Medulla oblongata (tissue), 1 donor: Measurements from ENCODE around the gene C12orf76.
A peak's percentile ranks its signal among the peaks of the same experiment; 100 is the strongest.
"Not testable (repeated sequence)": the region's sequence is repeated elsewhere in the genome, so short reads cannot be mapped to it uniquely, and the experiment has no call there.

ENCODE experiments used
- DNase-seq: peaks from one replicate; pipeline ENCODE4 v3.0.0-alpha.2; 2015; ENCODE audit errors: extremely low spot score

C12orf76 gene, protein sequence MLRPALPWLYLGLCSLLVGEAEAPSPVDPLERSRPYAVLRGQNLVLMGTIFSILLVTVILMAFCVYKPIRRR

DNA sequence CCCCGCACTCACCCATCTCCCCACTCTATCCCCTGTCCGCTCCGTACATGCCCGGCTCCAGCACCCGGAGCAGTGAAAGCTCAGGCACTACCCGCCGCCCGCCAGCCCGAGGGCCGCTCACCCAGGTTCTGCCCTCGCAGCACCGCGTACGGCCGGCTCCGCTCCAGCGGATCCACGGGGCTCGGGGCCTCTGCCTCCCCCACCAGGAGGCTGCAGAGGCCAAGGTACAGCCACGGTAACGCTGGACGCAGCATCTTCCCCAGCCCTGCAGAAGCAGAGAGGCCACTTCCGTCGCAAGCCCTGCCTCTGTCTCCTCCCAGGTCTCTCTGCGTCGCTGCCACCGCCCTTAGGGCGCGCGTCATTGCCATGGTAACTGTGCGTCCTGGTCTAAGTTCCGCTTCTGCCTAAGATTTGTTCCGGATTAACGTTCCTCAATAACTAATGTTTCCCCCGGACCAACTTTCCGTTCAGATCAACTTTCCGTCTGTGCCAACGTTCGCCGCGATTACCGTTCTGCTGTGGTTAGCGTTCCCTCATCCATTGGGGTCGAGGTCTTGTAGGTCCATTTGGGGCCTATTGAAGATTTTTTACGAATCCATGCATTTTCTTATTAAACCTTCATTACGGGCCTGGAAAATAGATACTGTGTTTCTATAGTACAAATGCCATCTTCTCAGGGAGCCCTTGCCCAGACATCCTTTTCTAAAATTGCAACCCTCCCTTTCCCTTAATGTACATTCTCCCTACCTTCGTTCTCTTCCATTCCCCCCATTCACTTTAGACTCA, at the start of gene C12orf76:
Gene C12orf76, minus strand, starts transcription at position 281 of the 786 bp plus-strand sequence. Its CDS starts 27 bp downstream, at position 254.
- peak; percentile 98 for DNase-seq

DNA sequence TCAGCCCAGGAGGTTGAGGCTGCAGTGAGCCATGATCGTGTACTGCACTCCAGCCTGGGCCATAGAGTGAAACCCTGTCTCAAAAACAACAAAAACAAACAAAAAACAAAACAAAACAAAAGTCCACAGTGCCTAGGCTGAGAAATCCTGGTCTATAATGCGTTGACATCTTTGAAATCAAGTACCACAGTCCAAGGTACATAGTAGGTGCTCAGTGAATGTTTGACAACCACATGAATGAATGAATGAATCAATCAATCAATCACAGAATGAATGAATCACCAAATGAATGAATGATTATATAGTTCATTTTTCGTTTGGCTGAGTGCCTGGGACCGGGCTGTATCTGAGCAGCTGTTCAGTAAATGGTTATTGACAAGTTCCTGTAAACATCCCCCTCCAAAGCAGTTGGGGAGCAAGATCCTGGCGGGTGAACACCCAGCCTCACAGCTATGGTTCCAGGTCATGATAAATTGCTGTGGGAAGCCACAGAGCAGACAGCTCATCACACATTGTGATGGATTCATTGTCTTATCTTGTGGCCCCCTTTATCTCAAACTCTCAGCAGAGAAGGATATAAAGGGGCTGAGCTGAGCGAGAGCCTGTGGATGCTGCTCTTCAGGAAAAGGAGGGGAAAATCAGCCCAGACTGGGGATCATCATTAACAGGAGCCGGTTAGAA, 45.4 kb upstream of the C12orf76 start:
- no peak for DNase-seq

DNA sequence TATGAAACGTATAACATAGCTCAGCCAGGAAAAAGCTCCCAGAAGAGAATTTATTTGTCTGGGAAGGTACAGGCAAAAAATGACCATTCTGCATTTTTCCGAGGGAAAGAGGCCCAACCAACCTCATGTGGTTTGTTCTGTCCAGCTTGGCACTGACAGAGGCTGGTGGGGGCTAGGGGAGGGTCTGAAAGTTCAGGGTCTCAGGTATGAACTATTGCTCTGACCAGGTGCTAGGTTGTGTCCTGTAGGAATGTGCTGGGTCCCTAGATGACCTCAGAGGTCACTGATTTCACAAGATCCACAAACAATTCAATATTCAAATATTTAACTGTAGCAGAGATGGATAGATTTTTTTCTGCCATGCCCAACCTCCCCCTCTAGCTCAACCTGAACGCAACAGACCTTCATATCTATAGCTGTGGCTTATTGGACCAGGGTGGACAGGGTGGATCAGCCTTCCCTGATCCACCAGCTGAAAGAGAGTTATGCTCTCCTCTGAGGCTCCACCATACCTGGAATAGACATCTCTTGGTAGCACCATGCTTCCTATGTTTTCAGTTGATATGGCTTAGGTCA, 42.9 kb upstream of the C12orf76 start:
- DNase-seq: no peak

DNA sequence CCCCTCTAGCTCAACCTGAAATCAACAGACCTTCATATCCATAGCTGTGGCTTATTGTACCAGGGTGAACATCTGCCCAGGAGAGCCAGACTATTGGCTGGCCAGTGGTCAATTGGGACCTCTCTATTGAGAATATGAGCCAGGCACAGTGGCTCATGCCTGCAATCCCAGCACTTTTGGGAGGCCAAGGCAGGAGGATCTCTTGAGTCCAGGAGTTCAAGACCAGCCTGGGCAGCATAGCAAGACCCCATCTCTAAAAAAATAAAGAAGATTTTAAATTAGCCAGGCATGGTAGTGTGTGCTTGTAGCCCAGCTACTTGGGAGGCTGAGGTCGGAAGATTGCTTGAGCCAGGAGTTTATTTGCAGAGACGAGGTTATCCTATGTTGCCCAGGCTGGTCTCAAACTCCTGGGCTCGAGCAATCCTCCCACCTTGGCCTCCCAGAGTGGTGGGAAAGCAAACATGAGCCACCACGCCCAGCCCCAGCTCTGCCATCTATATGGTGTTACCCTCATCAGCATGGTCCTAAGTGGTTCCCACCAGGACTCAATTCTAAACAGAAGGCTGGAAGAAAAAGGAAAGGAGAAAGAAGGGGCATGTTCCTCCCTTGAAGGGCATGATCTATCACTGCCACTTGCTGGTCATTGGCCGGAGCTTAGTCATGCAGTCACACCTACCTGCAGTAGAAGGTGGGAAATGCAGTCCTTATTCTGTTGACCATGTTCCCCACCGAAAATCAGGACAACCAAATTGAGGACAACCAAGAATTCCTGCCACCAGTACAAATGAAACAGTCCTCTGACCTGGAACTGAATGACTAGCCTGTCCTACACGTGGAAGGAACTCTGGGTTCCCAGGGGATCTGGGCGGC, 42.2 kb upstream of the C12orf76 start:
- no peak for DNase-seq

DNA sequence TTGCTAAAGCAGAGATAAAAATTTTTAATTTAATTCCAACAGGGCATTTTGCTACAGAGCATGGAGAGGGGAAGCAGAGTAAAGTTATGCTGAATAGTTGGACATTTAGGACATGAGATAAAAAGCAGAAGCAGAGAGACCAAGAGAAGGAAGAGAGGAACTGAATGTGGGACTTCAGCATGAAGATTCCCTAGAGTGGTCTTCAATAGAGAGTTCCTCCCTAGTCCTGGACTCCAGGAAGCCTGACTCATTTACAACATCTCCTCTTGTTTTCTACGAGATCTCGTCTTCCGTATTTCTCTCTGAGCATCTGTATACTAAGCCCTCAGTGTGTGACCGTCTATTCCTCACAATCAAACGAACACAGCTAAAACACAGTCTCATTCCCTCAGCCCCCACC, 40.6 kb upstream of the C12orf76 start:
- peak; percentile 68 for DNase-seq

DNA sequence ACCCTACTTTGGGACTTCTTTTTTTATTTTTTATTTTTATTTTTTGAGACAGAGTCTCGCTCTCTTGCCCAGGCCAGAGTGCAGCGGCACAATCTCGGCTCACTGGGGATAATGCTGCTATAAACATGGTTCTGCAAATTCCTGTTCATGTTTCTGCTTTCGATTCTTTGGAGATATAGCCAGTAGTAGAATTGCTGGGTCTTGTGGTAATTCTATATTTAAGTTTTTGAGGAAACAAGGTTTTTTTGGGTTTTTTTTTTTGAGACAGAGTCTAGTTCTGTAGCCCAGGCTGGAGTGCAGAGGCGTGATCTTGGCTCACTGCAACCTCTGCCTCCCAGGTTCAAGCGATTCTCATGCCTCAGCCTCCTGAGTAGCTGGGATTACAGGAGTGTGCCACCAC, 39.9 kb upstream of the C12orf76 start:
- peak; percentile 60 for DNase-seq

DNA sequence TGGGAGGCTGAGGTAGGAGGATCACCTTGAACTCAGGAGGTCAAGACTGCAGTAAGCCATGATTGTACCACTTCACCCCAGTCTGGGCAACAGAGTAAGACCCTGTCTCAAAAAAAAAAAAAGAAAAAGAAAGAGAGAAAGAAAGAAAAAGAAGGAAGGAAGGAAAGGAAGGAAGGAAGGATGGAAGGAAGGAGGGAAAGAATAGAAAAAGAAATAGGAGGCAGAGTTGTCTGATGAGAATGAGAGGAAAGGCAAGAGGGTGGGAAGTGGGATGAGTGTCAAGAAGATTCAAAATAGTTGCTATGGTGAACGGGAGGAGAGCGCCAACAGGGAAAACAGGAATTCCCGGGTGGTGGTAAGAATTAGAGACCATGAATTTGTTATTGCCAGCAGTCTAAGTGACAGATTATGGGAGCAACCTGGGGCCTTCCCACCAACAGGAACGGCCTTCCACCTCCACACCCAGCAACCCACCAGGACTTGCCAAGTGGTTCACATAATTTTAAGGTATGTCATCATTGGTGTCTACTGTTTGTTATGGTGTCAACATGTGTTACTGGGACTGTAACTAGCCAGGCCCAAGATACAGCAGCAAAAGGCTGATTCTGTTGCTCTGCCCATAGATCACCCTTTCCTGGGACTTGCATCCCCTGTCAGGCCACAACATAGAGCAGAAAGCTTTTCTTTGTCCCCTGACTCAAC, 36.1 kb upstream of the C12orf76 start:
- DNase-seq: no peak

DNA sequence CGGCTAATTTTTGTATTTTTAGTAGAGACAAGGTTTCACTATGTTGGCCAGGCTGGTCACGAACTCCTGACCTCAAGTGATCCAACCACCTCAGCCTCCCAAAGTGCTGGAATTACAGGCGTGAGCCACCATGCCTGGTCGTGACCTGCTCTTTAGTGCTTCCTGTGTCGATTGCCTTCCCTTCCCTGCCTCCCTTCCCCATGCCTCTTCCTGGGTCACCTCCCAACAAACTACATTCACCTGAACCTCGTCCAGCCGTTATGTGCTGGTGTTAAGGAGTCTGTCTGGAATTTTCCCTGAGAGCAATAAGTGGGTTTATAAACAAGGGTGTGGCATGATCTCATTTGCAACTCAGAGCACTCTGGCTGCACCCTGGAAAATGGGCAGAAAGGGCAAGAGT, 32.1 kb upstream of the C12orf76 start:
- no peak for DNase-seq

DNA sequence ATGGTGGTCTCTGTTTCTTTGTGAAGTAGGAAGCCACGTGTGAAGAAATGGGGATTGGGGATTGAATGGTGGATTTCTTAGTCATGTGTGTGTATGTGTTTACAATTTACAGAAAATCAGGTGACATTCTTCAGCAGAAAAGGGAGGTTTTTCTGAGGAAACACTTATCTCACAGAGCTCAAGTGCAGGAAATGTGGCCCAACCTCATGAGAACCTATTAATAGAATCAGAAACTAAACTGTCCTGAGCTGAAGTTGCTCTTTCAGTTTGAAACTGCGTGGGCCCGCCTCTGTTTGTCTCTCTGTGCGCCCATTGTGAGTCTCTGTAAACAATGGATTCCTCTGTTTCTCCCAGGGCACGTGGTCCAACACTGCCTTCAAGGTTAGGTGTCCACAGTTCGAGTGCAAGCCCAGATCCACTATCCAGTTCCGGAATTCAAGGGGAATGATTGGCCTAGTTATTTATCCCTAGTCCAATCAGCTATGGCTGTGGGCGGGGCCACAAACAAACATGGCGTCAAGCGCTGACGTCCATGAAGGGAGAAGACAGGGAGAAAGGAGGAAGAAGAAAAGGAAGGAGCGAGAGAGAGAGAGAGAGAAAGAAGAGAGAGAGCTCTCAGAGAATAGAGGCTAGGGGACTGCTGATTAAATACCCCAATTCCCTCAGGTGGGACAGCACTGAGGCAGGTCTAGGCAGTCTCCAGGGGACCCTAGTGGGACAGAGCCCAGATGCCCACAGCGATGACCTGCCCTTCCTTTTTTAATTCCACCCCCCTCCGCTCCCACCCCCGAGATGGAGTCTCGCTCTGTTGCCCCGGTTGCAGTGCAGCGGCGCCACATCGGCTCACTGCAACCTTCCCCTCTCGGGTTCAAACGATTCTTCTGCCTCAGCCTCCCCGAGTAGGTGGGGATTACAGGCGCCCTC, 31.4 kb upstream of the C12orf76 start:
- DNase-seq: peak; percentile 97

DNA sequence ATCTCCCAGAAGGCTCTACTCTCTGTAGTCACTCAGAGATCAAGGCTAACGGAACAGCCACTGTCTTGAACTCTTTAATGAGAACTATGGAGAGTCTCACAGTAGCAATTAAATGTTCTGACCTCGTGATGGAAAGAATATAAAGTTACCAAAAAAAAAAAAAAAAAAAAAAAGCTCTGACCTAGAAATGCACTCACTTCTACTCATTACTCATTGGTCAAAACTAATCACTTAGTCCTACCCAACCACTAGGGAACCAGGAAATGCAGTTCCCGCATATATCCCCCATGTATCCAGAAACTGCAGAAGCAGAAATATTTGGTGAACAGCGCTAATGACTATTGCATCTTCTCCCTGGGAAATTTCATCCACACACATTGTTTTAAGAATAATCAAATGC, 29.5 kb upstream of the C12orf76 start:
- DNase-seq: no peak

DNA sequence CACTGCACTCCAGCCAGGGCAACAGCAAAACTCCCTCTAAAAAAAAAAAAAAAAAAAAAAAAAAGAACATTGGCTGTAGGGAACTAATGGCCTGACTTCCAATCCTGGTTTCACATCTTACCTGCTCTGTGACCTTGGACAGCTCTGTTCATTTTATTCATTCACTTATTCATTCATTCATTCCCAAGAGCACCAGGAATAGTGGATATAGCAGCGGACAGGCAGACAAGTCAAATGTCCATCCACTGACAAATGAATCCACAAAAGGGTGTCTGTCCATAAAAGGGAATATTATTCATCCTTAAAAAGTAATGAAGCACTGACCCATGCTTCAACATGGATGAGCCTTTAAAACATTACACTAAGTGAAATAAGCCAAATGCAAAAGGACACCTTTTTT, 27.6 kb upstream of the C12orf76 start:
- DNase-seq: no peak

DNA sequence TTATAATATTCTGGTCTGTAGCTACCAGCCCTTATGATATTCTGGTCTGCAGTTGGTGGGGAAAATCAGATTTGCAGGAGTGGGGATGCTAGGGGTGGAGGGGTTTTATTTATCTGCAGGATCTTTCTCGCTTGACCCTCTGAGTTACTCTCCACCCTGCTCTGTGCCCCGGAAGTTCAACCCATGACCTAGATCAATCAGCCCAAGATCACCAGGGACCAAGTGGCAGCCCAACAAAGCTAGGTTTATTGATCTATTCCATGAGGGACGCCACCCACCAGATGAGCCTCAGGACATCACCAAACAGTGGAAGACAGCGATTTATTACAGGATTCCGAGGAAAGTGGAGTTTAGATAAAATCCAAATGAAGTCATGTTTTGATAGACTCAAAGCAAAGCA, 25.8 kb upstream of the C12orf76 start:
- peak; percentile 42 for DNase-seq

DNA sequence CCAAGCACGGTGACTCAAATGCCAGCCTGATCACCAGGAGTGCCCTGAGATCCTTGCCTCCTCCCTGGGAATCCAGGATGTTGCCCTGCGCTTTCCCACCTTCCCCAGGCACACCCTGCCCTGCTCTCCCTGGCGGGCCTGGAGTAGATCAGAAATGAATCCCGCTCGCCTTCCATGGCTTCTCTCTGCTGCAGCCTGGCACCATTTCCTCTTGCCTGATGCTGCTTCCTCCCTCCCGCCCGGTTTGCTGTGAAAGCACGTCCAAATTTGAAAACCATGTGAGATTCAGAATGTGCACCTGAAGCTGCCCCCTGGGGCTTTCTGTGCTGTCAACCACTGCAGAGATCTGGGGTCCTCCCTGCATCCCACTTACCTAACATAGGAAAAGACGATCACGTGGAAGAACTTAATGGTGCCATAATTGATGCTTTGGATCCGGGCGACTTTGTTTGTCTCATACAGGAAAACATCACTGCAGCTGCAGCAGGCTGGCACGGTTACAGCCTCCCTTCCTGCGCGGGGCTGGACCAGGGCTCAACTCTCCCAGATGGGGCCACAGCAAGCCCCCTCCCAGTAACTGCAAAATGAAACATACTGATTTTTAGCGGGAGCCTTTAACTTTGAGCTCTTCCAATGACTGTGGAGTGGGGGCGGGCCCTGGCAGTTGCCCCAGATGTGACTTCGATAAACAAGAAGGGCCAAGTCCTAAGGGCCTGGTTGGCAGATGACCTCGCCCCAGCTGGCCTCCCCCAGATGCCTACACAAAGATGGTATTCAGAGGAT, 24.9 kb upstream of the C12orf76 start:
- peak; percentile 94 for DNase-seq

DNA sequence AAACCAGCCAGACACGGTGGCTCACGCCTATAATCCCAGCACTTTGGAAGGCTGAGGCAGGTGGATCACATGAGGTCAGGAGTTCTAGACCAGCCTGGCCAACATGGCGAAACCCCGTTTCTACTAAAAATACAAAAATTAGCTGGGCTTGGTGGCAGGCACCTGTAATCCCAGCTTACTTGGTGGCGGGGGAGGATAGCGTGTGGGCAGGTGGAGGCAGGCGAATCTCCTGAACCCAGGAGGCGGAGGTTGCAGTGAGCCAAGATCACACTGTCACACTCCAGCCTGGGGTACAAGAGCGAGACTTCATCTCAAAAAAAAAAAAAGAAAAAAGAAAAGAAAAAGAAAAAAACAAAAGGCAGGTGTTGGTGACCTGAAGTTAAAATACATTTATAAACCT, 24.3 kb upstream of the C12orf76 start:
- DNase-seq: not testable (repeated sequence)

DNA sequence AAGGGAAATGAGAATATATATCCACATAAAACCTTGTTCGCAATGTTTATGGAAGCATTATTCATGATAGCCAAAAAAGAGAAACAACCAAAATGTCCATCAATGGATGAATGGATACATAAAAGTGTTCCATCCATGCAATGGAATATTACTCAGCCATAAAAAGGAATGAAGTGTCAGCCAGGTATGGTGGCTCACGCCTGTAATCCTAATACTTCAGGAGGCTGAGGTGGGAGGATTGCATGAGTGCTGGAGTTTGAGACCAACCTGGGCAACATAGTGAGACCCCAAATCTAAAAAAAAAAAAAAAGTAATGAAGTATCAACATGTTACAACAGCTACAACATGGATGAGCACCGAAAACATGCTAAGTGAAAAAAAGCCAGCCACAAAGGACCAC, 23.6 kb upstream of the C12orf76 start:
- DNase-seq: no peak

DNA sequence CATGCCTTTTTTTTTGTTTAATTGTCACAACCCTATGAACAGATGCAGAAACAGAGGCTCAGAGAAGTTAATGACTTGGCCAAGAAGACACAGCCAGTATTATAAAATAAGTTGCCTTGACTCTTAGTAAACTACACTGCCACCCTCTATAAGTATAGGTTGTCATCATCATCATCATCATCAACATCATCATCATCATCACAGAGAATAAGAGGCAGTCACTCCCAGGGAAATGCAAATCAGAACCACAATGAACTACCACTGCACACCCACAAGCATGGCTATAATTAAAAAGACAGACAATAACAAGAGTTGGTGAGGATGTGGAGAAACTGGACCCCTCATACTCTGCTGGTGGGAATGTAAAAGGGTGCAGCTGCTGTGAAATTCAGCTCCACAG, 23.2 kb upstream of the C12orf76 start:
- DNase-seq: no peak

DNA sequence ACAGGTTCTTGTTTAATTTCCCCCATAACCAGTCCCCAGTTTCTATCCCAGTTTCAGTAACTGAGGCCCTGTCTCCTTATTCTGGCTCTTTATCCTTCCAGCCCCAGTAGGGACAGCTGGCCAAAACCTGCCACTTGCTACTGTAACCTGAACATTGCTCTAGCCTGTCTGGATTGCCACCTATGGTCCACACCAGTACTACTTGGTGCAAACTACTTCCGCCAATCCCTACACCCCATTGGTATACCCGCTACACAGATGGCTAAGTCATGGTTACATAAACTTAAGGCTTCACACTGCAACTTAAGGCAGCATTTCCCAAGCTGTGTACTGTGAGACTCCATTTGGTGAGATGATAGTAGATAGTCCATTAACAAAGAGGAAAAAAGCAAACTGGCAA, 20.3 kb upstream of the C12orf76 start:
- no peak for DNase-seq

DNA sequence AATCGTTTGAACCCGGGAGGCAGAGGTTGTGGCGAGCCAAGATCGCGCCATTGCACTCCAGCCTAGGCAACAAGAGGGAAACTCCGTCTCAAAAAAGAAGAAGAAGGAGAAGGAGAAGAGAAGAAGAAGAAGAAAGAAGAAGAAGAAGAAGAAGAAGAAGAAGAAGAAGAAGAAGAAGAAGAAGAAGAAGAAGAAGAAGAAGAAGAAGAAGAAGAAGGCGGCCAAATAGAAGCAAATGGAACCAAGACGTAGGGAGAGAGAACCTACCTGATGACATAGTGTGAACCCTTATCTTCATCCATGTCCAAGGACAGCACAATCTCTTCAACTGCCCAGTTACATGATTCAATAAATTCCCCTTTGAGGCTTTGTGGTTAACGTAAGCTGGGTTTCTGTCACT, 19.8 kb upstream of the C12orf76 start:
- not testable (repeated sequence) for DNase-seq

DNA sequence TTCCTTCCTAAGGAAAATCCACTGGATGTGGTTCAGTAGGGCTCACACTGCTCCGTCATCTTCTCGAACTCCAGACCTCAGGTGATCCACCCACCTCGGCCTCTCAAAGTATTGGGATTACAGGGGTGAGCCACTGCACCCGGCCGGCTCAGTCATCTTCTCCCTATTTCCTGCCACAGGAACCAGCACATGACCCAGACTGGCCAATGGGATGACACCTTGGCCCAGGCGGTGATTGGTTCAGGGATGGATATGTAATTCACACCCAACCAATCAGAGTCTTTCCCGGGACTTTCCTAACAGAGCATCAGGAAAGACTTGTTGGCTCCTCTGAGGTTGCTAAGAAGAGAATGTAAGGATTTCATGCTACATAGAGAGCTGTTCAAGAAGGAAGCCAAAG, 19.2 kb upstream of the C12orf76 start:
- no peak for DNase-seq
